OCI-LY7 (cell line): ENCODE data around the gene CHD1.

ENCODE experiments used
- EZH2phosphoT487 ChIP-seq: fragments of 200-600 bp; sonication (generic); IDR thresholded peaks from 2 replicates; pipeline ENCODE4 v1.6.1; 2018; ENCODE audit warnings: low read depth, borderline replicate concordance, mild to moderate bottlenecking, mixed run types, antibody characterized with exemption, low read length, moderate library complexity, mixed read lengths
- TF ChIP-seq, protein P1 (sequence below): fragments of 200-600 bp; sonication (generic); conservative IDR thresholded peaks from 2 replicates; pipeline ENCODE4 v1.5.1; 2014; ENCODE audit warnings: mild to moderate bottlenecking, antibody characterized with exemption, low read length, moderate library complexity, mixed read lengths

- TF ChIP-seq, protein P1, sequence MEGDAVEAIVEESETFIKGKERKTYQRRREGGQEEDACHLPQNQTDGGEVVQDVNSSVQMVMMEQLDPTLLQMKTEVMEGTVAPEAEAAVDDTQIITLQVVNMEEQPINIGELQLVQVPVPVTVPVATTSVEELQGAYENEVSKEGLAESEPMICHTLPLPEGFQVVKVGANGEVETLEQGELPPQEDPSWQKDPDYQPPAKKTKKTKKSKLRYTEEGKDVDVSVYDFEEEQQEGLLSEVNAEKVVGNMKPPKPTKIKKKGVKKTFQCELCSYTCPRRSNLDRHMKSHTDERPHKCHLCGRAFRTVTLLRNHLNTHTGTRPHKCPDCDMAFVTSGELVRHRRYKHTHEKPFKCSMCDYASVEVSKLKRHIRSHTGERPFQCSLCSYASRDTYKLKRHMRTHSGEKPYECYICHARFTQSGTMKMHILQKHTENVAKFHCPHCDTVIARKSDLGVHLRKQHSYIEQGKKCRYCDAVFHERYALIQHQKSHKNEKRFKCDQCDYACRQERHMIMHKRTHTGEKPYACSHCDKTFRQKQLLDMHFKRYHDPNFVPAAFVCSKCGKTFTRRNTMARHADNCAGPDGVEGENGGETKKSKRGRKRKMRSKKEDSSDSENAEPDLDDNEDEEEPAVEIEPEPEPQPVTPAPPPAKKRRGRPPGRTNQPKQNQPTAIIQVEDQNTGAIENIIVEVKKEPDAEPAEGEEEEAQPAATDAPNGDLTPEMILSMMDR = no peak
- no peak for TF ChIP-seq EZH2phosphoT487
These were observed 36.4 kb upstream of the CHD1 start for GRCh38 chr5:98965226-98965625.
